Kidney epithelial cell (primary cell): ENCODE measurements around the gene SIRPB1. TPM values are rescaled to one million over a fixed set of nuclear protein-coding genes. Genes with fewer than 3 reads are reported as not detected.

ENCODE experiments used
- DNase-seq: peaks from one replicate; pipeline ENCODE4 v3.0.0-alpha.2; 2010; ENCODE audit warnings: low read depth
- H3K27me3 ChIP-seq: 2 replicates; pipeline ENCODE4 v1.6.0; 2011; ENCODE audit warnings: low read length; ENCODE audit not compliant: control insufficient read depth, insufficient read depth
- H3K36me3 ChIP-seq: 2 replicates; pipeline ENCODE4 v1.5.1; 2011; ENCODE audit warnings: low read length; ENCODE audit not compliant: control insufficient read depth, insufficient read depth
- H3K4me3 ChIP-seq: 2 replicates; pipeline ENCODE4 v1.5.1; 2011; ENCODE audit warnings: low read depth, mild to moderate bottlenecking, control low read depth, low read length
- total RNA-seq: library from RNA; depleted of rRNA; stranded (reverse); fragments of >200 nt; gene quantifications from 2 replicates; pipeline ENCODE4 v1.2.3, GENCODE V29; 2015
- TF ChIP-seq, protein P1 (sequence below): IDR thresholded peaks from 2 replicates; pipeline ENCODE4 v1.5.1; 2011; ENCODE audit warnings: mild to moderate bottlenecking, moderate library complexity, low read length, control low read depth, inconsistent platforms; ENCODE audit not compliant: insufficient read depth, poor library complexity, severe bottlenecking

SIRPB1 gene
- total RNA-seq, 1 donor from 2014 or later = 1.4 TPM

DNA sequence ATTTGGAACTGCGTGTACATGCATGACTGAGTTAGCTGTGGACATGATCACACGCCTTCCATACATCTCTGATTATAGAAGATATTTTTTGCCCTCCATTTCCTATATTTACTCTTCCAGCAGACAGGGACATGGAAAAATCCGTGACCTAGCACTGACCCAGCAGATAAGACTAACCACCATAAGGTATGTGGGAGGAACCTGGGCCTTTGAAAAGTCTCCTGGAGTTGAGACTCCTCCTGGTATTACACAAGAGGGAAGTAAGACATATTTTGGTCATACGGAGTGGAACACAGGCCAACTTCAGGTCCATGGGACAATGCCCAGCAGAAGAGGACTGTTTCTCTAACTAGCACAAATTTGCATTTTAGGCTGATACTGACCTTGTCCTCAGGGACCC, 13.7 kb upstream of the SIRPB1 start:
- H3K36me3 ChIP-seq = no peaks in the 10 kb centered on the region
- TF ChIP-seq, protein P1, sequence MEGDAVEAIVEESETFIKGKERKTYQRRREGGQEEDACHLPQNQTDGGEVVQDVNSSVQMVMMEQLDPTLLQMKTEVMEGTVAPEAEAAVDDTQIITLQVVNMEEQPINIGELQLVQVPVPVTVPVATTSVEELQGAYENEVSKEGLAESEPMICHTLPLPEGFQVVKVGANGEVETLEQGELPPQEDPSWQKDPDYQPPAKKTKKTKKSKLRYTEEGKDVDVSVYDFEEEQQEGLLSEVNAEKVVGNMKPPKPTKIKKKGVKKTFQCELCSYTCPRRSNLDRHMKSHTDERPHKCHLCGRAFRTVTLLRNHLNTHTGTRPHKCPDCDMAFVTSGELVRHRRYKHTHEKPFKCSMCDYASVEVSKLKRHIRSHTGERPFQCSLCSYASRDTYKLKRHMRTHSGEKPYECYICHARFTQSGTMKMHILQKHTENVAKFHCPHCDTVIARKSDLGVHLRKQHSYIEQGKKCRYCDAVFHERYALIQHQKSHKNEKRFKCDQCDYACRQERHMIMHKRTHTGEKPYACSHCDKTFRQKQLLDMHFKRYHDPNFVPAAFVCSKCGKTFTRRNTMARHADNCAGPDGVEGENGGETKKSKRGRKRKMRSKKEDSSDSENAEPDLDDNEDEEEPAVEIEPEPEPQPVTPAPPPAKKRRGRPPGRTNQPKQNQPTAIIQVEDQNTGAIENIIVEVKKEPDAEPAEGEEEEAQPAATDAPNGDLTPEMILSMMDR = no peak
- DNase-seq = no peak
- H3K27me3 ChIP-seq = no peaks in the 10 kb centered on the region
- no peak overlapping the region for H3K4me3 ChIP-seq

DNA sequence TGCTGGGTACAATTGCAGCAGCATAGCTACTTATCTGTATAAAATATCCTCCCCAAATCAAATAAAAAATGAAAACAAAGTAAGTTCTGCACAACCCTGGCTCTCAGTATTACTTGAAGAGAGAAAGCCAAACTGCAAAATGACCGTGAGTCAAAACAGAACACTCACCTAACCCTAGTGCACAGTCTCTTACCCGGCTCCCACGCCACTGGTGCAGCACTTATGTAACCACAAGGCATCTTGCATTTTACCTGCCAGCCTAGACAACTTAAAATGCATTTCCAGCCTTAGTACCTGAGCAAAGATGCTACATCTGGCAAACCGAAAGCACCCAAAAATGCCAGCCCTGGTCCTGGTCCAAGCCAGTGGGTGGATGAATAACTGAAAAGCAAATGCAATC, 12.4 kb upstream of the SIRPB1 start:
- TF ChIP-seq, protein P1 = no peak
- Histone ChIP-seq H3K27me3 (no peaks in the 10 kb centered on the region), H3K4me3 (no peak overlapping the region), H3K36me3 (no peaks in the 10 kb centered on the region)
- DNase-seq = no peak

DNA sequence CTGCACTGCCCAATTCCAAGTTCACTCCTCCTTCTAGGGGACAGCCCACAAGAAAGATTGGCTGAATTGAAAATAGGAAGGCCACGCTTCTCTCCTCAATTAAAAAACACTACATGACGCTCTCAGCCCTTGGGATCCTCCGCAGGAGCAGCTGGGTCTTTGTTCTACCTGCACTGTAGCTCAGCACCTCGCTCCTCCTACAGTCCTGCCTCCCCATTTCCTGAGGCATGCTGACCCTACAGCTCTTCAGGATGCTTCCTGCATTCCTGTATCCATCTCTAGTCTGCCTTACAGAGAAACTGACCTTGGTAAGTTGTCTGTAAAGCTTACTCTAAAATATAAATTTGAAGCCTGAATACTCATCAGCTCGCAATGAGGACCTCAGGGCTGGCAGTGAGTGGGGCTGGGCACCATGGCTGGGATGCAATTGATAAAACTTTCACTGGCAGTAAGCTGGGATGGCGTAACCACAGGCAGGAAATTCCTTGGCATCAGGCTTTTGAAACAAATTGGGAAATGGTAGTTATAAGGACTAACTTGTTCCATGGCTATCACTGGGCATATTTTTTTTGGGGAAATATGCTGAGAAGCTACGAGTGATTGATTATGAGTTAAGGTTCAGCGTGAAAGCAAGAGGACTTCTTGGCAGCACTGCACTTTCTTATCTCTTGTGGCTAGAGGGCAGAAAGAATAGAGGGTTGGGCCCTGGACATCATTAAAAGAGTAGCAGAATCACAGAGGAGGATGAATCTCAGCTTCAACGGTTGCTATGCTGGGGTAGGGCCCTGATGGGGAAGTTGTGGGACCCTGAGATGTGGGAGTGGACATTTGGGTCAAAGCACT, 11.7 kb upstream of the SIRPB1 start:
- Histone ChIP-seq H3K36me3 (no peaks in the 10 kb centered on the region), H3K4me3 (no peak overlapping the region), H3K27me3 (no peaks in the 10 kb centered on the region)
- TF ChIP-seq, protein P1 = no peak
- no peak for DNase-seq

DNA sequence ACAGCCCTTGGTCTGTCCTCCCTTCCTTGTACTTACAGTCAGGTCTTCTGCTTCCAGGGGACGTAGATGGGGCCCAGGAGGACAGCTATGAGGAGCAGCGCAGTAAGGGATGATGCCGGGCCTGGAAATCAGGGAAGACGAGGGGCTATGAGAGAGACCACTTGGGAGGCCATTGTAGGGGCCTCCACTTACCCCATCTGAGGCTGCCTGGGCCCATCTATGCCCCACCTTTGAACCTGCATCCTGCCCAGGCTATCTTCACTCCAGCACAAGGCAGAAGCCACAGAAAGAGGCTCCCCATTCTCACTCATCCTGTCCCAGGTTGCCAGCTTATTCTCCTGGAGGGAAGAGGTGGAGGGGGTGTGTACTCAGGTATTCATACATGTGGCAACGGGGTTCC, 10.4 kb upstream of the SIRPB1 start:
- DNase-seq = no peak
- H3K27me3 ChIP-seq = no peaks in the 10 kb centered on the region
- no peaks in the 10 kb centered on the region for H3K36me3 ChIP-seq
- H3K4me3 ChIP-seq = no peak overlapping the region
- TF ChIP-seq, protein P1 = no peak

DNA sequence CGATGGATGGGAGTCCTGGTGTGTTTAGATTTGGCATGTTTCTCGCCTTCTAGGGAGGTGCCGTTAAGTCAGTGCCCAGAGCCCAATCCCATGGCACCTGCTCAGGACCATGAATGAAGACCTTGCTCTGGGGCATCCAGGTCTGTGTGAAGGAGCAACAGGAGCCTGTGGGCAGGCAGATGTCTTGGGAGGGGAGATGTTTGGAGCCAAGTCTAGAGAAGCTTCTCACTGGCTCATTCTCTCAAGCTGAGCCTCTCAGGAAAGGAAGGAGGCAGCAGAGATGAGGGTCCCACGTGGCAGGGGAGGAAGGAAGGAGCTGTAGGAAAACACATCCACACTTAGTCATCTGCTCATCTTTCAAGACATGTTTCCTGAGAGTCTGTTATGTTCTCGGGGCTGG, 9.5 kb upstream of the SIRPB1 start:
- DNase-seq = no peak
- TF ChIP-seq, protein P1 = no peak
- Histone ChIP-seq H3K4me3 (no peak overlapping the region), H3K36me3 (no peaks in the 10 kb centered on the region), H3K27me3 (no peaks in the 10 kb centered on the region)

DNA sequence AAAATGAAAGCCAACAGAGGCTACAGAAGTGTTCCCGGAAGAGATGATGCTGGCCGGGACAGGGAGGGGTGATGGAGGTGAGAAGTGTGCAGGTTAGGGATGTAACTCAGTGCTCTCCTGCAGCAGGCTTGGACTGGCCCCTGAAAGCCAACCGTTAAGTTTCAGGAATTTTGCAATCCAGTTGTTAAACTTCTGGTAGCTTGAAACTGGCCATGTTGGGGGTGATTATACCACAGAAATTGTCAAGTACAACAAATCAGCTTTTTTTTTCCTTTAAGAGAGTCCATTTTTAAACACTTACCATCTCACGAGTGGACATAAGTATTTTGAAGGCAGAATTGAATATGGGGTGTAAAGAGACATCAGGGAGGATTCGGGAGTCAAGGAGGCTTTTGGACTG, 8.8 kb upstream of the SIRPB1 start:
- no peak overlapping the region for H3K4me3 ChIP-seq
- H3K36me3 ChIP-seq = no peaks in the 10 kb centered on the region
- TF ChIP-seq, protein P1 = no peak
- no peak for DNase-seq
- H3K27me3 ChIP-seq = no peaks in the 10 kb centered on the region
